Activated naive CD8-positive, alpha-beta T cell treated with anti-CD3 and anti-CD28 coated beads for 36 hours (primary cell): ENCODE results near the gene TRIP13. TPM values are rescaled to one million over a fixed set of nuclear protein-coding genes. Genes with fewer than 3 reads are reported as not detected.

Source experiments
- DNase-seq: peaks from one replicate; pipeline ENCODE4 v3.0.0; 2021
- H3K27ac Mint-ChIP-seq: one replicate; pipeline ENCODE4 v1.8.0; 2022; ENCODE audit warnings: mild to moderate bottlenecking, moderate library complexity, mixed read lengths
- H3K27me3 Mint-ChIP-seq: one replicate; pipeline ENCODE4 v1.8.0; 2022; ENCODE audit warnings: mild to moderate bottlenecking, mixed read lengths
- H3K36me3 Mint-ChIP-seq: one replicate; pipeline ENCODE4 v1.8.0; 2021; ENCODE audit warnings: mild to moderate bottlenecking, mixed read lengths
- H3K4me1 Mint-ChIP-seq: one replicate; pipeline ENCODE4 v1.8.0; 2021; ENCODE audit warnings: mixed read lengths
- H3K4me3 Mint-ChIP-seq: one replicate; pipeline ENCODE4 v1.8.0; 2022; ENCODE audit warnings: mild to moderate bottlenecking, moderate library complexity, mixed read lengths
- H3K9me3 Mint-ChIP-seq: one replicate; pipeline ENCODE4 v1.8.0; 2022; ENCODE audit warnings: mixed read lengths
- total RNA-seq, 2 experiments: library from RNA; stranded (reverse); gene quantifications; one replicate each; pipeline ENCODE4 v1.2.3, GENCODE V29; 2021

The TRIP13 gene
- total RNA-seq, 2 experiments from 2014 or later: 44.2 to 44.6 TPM

DNA sequence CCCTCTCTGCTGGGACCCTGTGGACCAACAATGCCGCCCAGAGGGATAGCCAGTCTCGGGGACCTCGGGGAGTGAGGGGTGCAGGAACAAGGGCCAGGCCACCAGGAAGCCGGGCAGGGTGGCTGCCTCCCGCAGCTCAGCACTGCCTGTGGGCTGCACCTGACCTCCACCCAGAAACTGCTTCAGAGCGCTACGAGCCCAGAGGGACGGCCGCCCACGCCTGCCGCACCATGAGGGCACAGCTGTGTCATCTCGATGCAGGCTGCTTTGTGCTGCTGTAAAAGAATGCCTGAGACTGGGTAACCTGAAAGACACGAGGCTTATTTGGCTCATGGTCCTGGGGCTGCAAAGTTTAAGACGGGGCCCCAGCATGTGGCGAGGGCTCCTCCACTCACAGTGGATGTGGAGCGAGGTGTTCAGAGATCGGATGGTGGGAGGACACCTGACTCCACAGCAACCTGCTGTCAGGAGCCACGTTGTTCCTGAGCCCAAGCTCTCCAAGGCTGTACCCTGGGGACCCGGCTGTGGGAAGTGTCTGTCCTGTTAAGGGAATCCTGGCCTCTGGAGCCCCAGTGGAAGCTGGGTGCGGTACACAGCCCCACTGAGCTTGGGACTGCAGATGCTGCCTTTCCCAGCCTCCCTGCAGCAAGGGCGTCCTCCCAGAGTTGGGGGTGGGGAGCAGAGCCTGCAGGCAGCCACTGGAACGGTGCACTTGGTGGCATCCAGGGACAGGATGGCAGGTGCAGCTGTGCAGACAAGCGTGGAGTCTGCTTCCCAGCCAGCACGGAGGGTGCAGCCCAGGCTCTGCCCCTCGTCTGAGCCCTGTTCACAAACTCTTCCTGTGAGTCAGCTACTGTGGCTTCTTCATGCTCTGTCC is 30.1 kb upstream of the TRIP13 start:
- Mint-ChIP-seq H3K4me1 (no peaks in the 10 kb centered on the region), H3K4me3 (no peak overlapping the region), H3K9me3 (no peaks in the 10 kb centered on the region), H3K27me3 (no peaks in the 10 kb centered on the region), H3K36me3 (peaks cover 9% of the 10 kb centered on the region), H3K27ac (no peak overlapping the region)
- no peak for DNase-seq

DNA sequence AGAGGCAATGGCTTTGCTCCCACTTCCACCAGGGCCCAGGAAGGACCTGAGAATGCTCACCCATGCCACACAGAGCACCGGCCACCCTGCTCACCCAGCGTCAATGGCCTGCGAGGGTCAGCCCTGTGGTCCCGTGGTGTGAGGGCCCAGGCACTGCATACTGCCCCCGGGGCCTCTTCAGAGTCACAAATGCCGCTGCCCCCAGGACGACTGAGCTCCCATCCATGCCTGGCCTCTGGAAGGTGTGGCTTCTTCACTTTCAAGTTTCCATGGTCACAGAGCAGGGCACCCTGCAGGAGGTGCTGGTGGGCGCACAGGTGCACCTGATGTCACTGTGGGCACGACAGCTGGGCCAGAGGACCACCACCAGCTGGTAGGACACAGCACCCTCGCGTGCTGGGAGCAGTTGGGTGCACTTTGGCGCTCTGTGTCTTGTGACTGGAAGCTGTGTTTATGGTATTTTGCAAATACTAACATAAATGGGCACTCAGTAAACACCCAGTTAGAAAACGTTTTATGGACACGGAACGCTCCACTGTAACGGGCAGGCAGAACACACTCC is 29.4 kb upstream of the TRIP13 start:
- H3K27me3 Mint-ChIP-seq: no peaks in the 10 kb centered on the region
- no peaks in the 10 kb centered on the region for H3K4me1 Mint-ChIP-seq
- no peak for DNase-seq
- peak overlapping the region; percentile 29 for H3K27ac Mint-ChIP-seq
- H3K9me3 Mint-ChIP-seq: no peaks in the 10 kb centered on the region
- peaks cover 13% of the 10 kb centered on the region for H3K36me3 Mint-ChIP-seq
- H3K4me3 Mint-ChIP-seq: no peak overlapping the region

DNA sequence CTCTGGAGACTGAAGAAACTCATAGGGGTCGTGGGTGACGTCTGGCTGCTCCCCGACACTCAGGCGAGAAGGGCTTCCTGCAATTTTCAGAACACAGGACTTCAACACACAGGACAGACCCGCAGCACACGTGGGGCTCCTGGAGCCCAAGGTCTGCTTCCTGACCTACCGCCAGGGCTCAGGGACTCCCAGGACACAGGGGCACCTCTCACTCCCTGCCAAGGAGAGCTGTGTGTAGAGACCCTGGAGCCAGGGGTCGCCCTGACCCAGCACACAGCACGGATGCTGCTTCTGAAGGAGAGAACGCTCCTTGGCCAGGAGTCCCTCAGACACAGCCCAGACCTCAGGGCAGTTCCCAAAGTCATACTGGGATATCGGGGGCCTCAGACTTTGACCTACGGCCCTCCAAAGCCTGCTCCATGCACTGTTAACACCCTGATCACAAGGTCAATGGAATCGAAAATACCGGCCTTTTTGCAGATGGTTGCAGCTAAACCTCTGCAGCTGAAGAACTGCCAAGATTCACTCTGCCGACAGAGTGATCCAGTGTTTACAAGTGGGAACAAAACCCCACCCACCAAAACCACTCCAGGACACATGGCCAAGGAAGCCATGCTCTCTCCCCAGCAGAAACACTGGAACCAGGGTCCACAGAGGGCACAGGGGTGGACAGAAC is 28.1 kb upstream of the TRIP13 start:
- no peak for DNase-seq
- Mint-ChIP-seq H3K9me3 (no peaks in the 10 kb centered on the region), H3K27me3 (no peaks in the 10 kb centered on the region), H3K27ac (no peak overlapping the region), H3K4me3 (no peak overlapping the region), H3K36me3 (peaks cover 21% of the 10 kb centered on the region), H3K4me1 (peaks cover under 1% of the 10 kb centered on the region)

DNA sequence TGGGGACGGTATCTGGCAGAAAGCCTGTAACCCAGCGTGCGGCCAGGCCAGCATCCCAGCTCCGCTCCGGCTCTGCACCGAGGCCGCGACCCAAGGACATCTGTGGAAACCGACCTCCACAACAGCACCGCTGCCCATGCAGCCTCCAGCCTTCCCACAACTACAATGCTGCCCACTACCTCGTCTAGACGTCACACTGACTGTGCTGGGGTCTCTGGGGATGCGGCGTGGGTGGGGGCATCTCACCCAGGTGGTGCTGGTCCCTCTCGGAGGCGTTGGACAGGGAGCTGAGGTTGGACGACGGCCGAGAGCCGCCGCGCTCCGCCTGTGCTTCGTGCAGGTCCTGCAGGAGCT is 27.5 kb upstream of the TRIP13 start:
- H3K36me3 Mint-ChIP-seq: peaks cover 26% of the 10 kb centered on the region
- DNase-seq: no peak
- H3K4me1 Mint-ChIP-seq: peaks cover 2% of the 10 kb centered on the region
- H3K4me3 Mint-ChIP-seq: no peak overlapping the region
- no peak overlapping the region for H3K27ac Mint-ChIP-seq
- no peaks in the 10 kb centered on the region for H3K9me3 Mint-ChIP-seq
- no peaks in the 10 kb centered on the region for H3K27me3 Mint-ChIP-seq

- Mint-ChIP-seq H3K4me3 (no peak overlapping the region), H3K36me3 (peaks cover 28% of the 10 kb centered on the region), H3K27ac (no peak overlapping the region), H3K27me3 (no peaks in the 10 kb centered on the region), H3K4me1 (peaks cover 2% of the 10 kb centered on the region), H3K9me3 (no peaks in the 10 kb centered on the region)
- DNase-seq: no peak
Observed at GRCh38 chr5:865771-866170, 26.9 kb upstream of the TRIP13 start.

GRCh38 chr5:867300-867870 is 25.3 kb upstream of the TRIP13 start:
- DNase-seq: no peak
- Mint-ChIP-seq H3K4me3 (no peak overlapping the region), H3K4me1 (peaks cover 2% of the 10 kb centered on the region), H3K36me3 (peaks cover 33% of the 10 kb centered on the region), H3K27ac (no peak overlapping the region), H3K27me3 (no peaks in the 10 kb centered on the region), H3K9me3 (no peaks in the 10 kb centered on the region)

DNA sequence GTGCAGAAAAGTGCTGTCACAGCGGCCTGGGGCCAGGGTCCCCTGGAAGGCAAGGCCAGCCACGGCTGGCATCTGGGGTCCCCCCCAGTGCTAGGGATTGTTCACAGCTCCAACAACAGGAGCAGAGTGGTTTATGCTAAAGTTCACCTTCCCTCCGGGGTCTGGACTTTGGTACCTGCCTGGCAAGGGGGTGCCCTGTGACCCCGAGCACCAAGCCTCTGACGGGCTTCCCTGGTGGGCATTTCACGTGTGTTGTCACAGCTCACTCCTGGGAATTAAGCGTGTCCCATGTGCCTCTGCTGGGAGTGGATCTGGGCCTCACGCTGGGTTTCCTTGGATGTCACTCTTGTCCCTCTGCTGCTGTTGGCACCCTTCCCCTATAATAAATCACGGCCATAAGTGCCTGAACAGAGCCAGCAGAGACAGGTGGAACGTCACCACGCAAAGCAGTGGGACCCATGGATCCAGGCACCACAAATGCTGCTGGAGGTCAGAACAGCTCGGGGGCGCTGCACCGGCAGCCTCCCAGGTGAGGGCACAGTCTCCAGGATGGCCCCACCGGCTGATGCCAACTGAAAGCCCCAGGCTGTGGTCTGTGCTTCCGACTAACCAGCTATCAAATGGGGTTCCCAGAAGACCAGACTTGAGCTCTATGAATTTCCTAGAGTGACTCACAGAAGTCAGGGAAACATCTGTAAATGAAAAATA is 24.1 kb upstream of the TRIP13 start:
- Mint-ChIP-seq H3K27ac (no peak overlapping the region), H3K27me3 (no peaks in the 10 kb centered on the region), H3K9me3 (no peaks in the 10 kb centered on the region), H3K4me3 (no peak overlapping the region), H3K4me1 (peaks cover 2% of the 10 kb centered on the region), H3K36me3 (peaks cover 36% of the 10 kb centered on the region)
- DNase-seq: no peak

GRCh38 chr5:870956-871355 is 21.7 kb upstream of the TRIP13 start:
- DNase-seq: no peak

GRCh38 chr5:871596-872298 is 20.9 kb upstream of the TRIP13 start:
- no peak for DNase-seq
- Mint-ChIP-seq H3K4me3 (no peak overlapping the region), H3K27ac (no peak overlapping the region), H3K9me3 (no peaks in the 10 kb centered on the region), H3K36me3 (peaks cover 39% of the 10 kb centered on the region), H3K27me3 (no peaks in the 10 kb centered on the region), H3K4me1 (peaks cover 2% of the 10 kb centered on the region)

More at GRCh38 chr5:870956-871355, 21.7 kb upstream of the TRIP13 start:
- H3K4me1 Mint-ChIP-seq: peaks cover 2% of the 10 kb centered on the region
- H3K27me3 Mint-ChIP-seq: no peaks in the 10 kb centered on the region
- no peaks in the 10 kb centered on the region for H3K9me3 Mint-ChIP-seq
- peaks cover 46% of the 10 kb centered on the region for H3K36me3 Mint-ChIP-seq
- no peak overlapping the region for H3K4me3 Mint-ChIP-seq
- H3K27ac Mint-ChIP-seq: no peak overlapping the region

DNA sequence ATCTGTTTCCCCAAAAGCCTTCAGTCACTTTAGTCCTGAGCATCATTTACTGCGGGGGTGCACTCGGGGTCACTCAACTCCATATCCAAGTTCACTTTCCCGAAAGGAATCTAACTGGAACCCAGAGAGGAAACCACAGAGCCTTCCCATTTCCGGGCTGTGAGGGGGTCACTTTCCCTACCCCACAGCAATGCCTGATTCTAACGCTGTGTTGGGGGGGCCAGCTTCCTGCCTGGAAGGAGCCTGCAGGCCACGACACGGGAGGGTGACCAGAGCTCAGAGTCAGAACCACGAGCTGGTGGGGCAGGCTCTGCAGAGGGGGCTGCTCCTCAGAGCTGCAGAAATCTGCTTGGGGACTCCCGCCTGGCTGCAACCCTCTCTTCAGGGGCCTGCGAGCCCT is 20.4 kb upstream of the TRIP13 start:
- H3K9me3 Mint-ChIP-seq: no peaks in the 10 kb centered on the region
- peaks cover 39% of the 10 kb centered on the region for H3K36me3 Mint-ChIP-seq
- H3K27ac Mint-ChIP-seq: no peak overlapping the region

GRCh38 chr5:873328-873727 is 19.4 kb upstream of the TRIP13 start:
- peaks cover 2% of the 10 kb centered on the region for H3K4me1 Mint-ChIP-seq
- no peak overlapping the region for H3K27ac Mint-ChIP-seq
- H3K9me3 Mint-ChIP-seq: no peaks in the 10 kb centered on the region
- H3K36me3 Mint-ChIP-seq: peaks cover 41% of the 10 kb centered on the region
- DNase-seq: no peak
- no peaks in the 10 kb centered on the region for H3K27me3 Mint-ChIP-seq
- no peak overlapping the region for H3K4me3 Mint-ChIP-seq

More for the DNA sequence above, 20.4 kb upstream of the TRIP13 start:
- no peak for DNase-seq
- no peak overlapping the region for H3K4me3 Mint-ChIP-seq
- no peaks in the 10 kb centered on the region for H3K27me3 Mint-ChIP-seq
- peaks cover 2% of the 10 kb centered on the region for H3K4me1 Mint-ChIP-seq

DNA sequence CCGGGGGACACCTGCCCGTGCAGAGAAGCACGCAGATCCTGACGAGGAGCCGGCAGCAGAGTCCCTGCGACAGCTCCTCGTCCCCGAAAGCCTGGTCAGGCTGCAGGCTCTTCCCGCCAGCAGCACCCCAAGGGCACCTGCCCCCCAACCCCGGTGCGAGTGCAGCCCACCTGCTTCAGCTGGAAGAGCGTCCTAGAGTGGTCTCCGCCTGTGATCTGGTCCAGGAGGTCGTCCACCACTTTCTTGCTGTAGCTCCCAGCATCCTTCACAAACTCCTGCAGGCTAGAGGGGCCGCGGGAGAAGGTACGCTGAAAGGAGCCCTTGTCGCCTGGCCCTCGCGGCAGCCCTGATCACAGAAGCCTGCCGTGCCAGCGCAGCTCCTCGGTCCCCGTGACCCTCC is 16.8 kb upstream of the TRIP13 start:
- no peaks in the 10 kb centered on the region for H3K9me3 Mint-ChIP-seq
- H3K36me3 Mint-ChIP-seq: peaks cover 30% of the 10 kb centered on the region
- H3K4me1 Mint-ChIP-seq: no peaks in the 10 kb centered on the region
- H3K27me3 Mint-ChIP-seq: no peaks in the 10 kb centered on the region
- DNase-seq: no peak
- no peak overlapping the region for H3K4me3 Mint-ChIP-seq
- H3K27ac Mint-ChIP-seq: no peak overlapping the region

DNA sequence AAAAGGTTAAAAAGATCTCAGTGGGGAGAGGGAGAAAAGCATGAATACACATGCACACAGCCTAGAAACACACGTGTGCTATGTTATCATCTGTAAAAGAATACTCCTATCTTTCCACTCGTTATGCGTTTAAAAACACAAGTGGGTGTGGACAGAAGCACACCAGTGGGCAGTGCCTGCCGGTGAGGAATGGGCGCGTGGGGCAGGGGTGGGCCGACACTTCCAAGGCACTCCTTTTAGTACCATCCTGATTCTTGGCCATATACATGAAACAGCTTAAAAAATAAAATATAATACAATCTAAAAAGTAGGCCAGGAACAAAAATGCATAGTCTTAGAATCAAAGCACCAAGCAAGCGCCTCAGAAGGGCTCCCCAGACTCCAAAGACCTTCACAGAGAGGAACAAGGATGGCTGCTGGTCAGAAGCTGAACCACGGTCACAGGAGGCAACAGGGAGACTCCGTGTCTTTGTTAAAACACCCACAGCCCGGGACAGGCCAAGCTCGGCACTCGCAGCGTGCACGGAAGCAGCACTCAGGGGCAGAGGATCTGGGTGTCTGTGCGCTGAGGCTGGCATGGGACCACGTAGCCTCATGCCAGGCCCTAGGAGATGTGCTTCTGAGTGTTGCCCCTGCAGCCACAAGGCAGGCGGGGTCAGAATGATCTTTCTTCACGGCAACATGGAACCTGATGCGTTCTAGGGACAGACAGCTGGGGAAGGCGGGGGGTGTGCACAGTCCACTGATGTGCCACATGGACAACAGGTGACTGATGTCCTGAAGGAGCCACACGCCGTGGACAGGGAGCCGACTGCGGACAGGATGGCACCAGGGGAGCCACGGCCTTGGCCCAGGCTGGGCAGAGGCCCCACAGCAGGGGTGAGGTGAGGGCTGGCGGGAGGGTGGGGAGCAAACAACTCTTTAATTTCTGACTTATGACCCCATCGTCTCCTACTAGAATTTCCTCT is 16.0 kb upstream of the TRIP13 start:
- no peaks in the 10 kb centered on the region for H3K9me3 Mint-ChIP-seq
- no peak overlapping the region for H3K27ac Mint-ChIP-seq
- H3K36me3 Mint-ChIP-seq: peaks cover 34% of the 10 kb centered on the region
- H3K4me3 Mint-ChIP-seq: no peak overlapping the region
- H3K27me3 Mint-ChIP-seq: no peaks in the 10 kb centered on the region
- DNase-seq: no peak
- peaks cover 4% of the 10 kb centered on the region for H3K4me1 Mint-ChIP-seq
